ENCODE measurements around the gene TAS2R3.

GRCh38 chr7:141729020-141729419, 34.9 kb upstream of the TAS2R3 start:
- TF ChIP-seq CTCF (IDR thresholded peaks at IDR 0.05; ENCODE audit: insufficient read depth, low read length, poor library complexity, severe bottlenecking) = no peak
- TF ChIP-seq EZH2phosphoT487 (conservative IDR thresholded peaks at IDR 0.05; ENCODE audit: low read length) = no peak
